ENCODE results near the gene CCRL2.

GRCh38 chr3:46401579-46401978, 5.5 kb upstream of the CCRL2 start:
- TF ChIP-seq SP2 (tag by site-specific recombination; IDR thresholded peaks at IDR 0.05) (no peak), YY1 (tag by site-specific recombination; IDR thresholded peaks at IDR 0.05) (no peak), ZBTB8A (tag by site-specific recombination; IDR thresholded peaks at IDR 0.05) (no peak)
